Fibroblast of skin of back (primary cell): ENCODE results near the gene MRPL43.
A peak's percentile ranks its signal among the peaks of the same experiment; 100 is the strongest.

Experiments used
- DNase-seq: peaks from one replicate; pipeline ENCODE4 v3.0.0-alpha.2; 2013

The MRPL43 gene

GRCh38 chr10:101002456-101002855 is 15.2 kb upstream of the MRPL43 start:
- no peak for DNase-seq

GRCh38 chr10:101001659-101002035 is 14.3 kb upstream of the MRPL43 start:
- no peak for DNase-seq

- DNase-seq, result peak; percentile 88
These were observed 13.8 kb upstream of the MRPL43 start for GRCh38 chr10:101000915-101001658.

- DNase-seq, result peak; percentile 29
These were observed 13.0 kb upstream of the MRPL43 start for GRCh38 chr10:101000127-101000914.

- no peak for DNase-seq
These were observed 12.4 kb upstream of the MRPL43 start, which contains the start of gene LZTS2 for GRCh38 chr10:100999742-101000126. Gene LZTS2, plus strand, starts transcription at chr10:100999808. Its CDS starts 2,731 bp downstream, at chr10:101002539.

- DNase-seq, result peak; percentile 76
These were observed 11.9 kb upstream of the MRPL43 start for GRCh38 chr10:100998991-100999741.

GRCh38 chr10:100998183-100998990 is 11.1 kb upstream of the MRPL43 start:
- peak; percentile 93 for DNase-seq

- peak; percentile 80 for DNase-seq
These were observed 10.3 kb upstream of the MRPL43 start for GRCh38 chr10:100997360-100998182.

GRCh38 chr10:100996678-100997359 is 9.5 kb upstream of the MRPL43 start:
- no peak for DNase-seq

GRCh38 chr10:100995181-100995580 is 7.9 kb upstream of the MRPL43 start:
- no peak for DNase-seq

GRCh38 chr10:100993986-100994708 is 6.8 kb upstream of the MRPL43 start:
- peak; percentile 55 for DNase-seq

GRCh38 chr10:100989088-100989487 is 1.8 kb upstream of the MRPL43 start:
- DNase-seq, result no peak

GRCh38 chr10:100988166-100988565 is 869 bp upstream of the MRPL43 start:
- DNase-seq, result no peak

- DNase-seq, result no peak
These were observed 370 bp upstream of the MRPL43 start for GRCh38 chr10:100987685-100988049.

- DNase-seq, result no peak
These were observed 710 bp downstream of the MRPL43 start for GRCh38 chr10:100986623-100986951.

- DNase-seq, result no peak
These were observed 2.0 kb downstream of the MRPL43 start for GRCh38 chr10:100985336-100985735.

GRCh38 chr10:100984672-100985177 is 2.6 kb downstream of the MRPL43 start:
- DNase-seq, result no peak

GRCh38 chr10:100983868-100984671 is 3.2 kb downstream of the MRPL43 start:
- no peak for DNase-seq
